Common myeloid progenitor, CD34-positive (primary cell): ENCODE measurements around the gene SET.
A peak's percentile ranks its signal among the peaks of the same experiment; 100 is the strongest.

ENCODE experiments used
- CTCF ChIA-PET: fragments of 350-600 bp; sonication (Branson Sonifier 250); formaldehyde crosslinking; loops from one replicate; lab custom pipeline; 2021; ENCODE audit warnings: antibody characterized with exemption; lab: Charles Lee
- POLR2A ChIA-PET: fragments of 350-600 bp; sonication (Branson Sonifier 250); formaldehyde crosslinking; loops from one replicate; lab custom pipeline; 2021; ENCODE audit warnings: antibody characterized with exemption; lab: Charles Lee
- DNase-seq, 3 donors: peaks; one replicate each; pipeline versions ENCODE4 v3.0.0 to v3.0.0-alpha.2; 2013
- H3K27ac ChIP-seq, 2 experiments: 1 replicate in 1 of 2; 2 replicates in 1 of 2; pipeline ENCODE4 v1.7.0; 2013; ENCODE audit warnings: inconsistent platforms in 2 of 2, low read length in 2 of 2, mild to moderate bottlenecking in 2 of 2, low read depth in 1 of 2, moderate library complexity in 1 of 2; ENCODE audit not compliant: severe bottlenecking in 2 of 2, insufficient read depth in 1 of 2, poor library complexity in 1 of 2
- H3K27me3 ChIP-seq, 5 experiments: replicated peaks in 2 of 5; 1 replicate in 3 of 5; 2 replicates in 2 of 5; pipeline versions ENCODE4 v1.6.1 to v1.7.0; 2013; ENCODE audit warnings: low read length in 4 of 5, mild to moderate bottlenecking in 2 of 5, moderate library complexity in 2 of 5, inconsistent platforms in 1 of 5; ENCODE audit not compliant: insufficient read depth in 5 of 5, control insufficient read depth in 4 of 5
- H3K36me3 ChIP-seq, 4 experiments: 1 replicate in 2 of 4; 2 replicates in 2 of 4; pipeline versions ENCODE4 v1.6.1 to v1.7.0; 2013; ENCODE audit warnings: low read length in 3 of 4, control low read depth in 1 of 4, mild to moderate bottlenecking in 1 of 4; ENCODE audit not compliant: control insufficient read depth in 4 of 4, insufficient read depth in 4 of 4
- H3K4me1 ChIP-seq, 4 experiments: 1 replicate in 3 of 4; 2 replicates in 1 of 4; pipeline versions ENCODE4 v1.6.1 to v1.7.1; 2013; ENCODE audit warnings: low read length in 3 of 4, mild to moderate bottlenecking in 3 of 4, control low read depth in 1 of 4, inconsistent platforms in 1 of 4, moderate library complexity in 1 of 4; ENCODE audit not compliant: control insufficient read depth in 4 of 4, insufficient read depth in 4 of 4; ENCODE audit errors: control extremely low read depth in 1 of 4
- H3K4me3 ChIP-seq, 7 experiments: 1 replicate in 4 of 7; 2 replicates in 3 of 7; pipeline versions ENCODE4 v1.5.1 to v1.7.0; 2013; ENCODE audit warnings: mild to moderate bottlenecking in 7 of 7, low read length in 6 of 7, moderate library complexity in 6 of 7, inconsistent platforms in 2 of 7, low read depth in 2 of 7, control low read depth in 1 of 7; ENCODE audit not compliant: insufficient read depth in 4 of 7, control insufficient read depth in 1 of 7; ENCODE audit errors: extremely low read depth in 1 of 7
- H3K9me3 ChIP-seq, 5 experiments: 1 replicate in 4 of 5; 2 replicates in 1 of 5; pipeline versions ENCODE4 v1.6.1 to v1.7.1; 2013; ENCODE audit warnings: low read length in 4 of 5, mild to moderate bottlenecking in 2 of 5, inconsistent platforms in 1 of 5, low read depth in 1 of 5, moderate library complexity in 1 of 5; ENCODE audit not compliant: control insufficient read depth in 4 of 5, insufficient read depth in 2 of 5; ENCODE audit errors: control extremely low read depth in 1 of 5
- WGBS: methylation state at CpG from one replicate; pipeline ENCODE4 v1.1.5; 2013; ENCODE audit not compliant: insufficient coverage; 5-methylcytosine and 5-hydroxymethylcytosine counted together

The SET gene

GRCh38 chr9:128703616-128704355, 14.8 kb downstream of the SET start:
- Histone ChIP-seq H3K27ac (peak overlapping the region in 1 of 2 experiments; percentile 58), H3K36me3 (peaks cover 0 to 26% (median 12%) of the 10 kb centered on the region in 4 experiments), H3K9me3 (no peaks in the 10 kb centered on the region), H3K4me1 (peaks cover 0 to 18% (median 11%) of the 10 kb centered on the region in 4 experiments), H3K27me3 (no peaks in the 10 kb centered on the region), H3K4me3 (peak overlapping the region; percentile 65 to 94 (median 81))
- 59% methylated on average over 22 of the region's 31 CpGs for WGBS
- no peak for DNase-seq
- CTCF ChIA-PET: interaction anchor here (1.0 kb wide), 1 partner anchor 45 kb away, joined by 3 read pairs; no protein-coding TSS in a partner anchor
- POLR2A ChIA-PET: no interaction called here

DNA sequence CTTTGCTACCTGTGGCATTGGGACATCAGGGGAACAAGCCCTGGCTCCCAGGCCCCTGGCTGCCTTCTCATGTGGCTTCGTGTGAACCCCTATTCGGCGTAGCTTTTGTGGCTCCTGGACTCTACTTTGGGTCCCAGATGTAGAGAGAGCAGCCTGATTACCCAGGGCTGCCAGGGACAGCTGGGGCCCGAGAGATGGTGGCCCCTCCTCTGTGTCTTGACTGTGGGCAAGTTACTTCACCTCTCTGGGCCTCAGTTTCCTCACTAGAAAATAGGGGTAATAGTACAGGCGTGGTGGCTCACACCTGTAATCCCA, 15.3 kb downstream of the SET start:
- Histone ChIP-seq H3K9me3 (no peaks in the 10 kb centered on the region), H3K4me1 (peaks cover 0 to 18% (median 11%) of the 10 kb centered on the region in 4 experiments), H3K36me3 (peaks cover 0 to 26% (median 12%) of the 10 kb centered on the region in 4 experiments), H3K27ac (no peak overlapping the region), H3K27me3 (no peaks in the 10 kb centered on the region), H3K4me3 (no peak overlapping the region)
- WGBS: 98% methylated on average over 5 of the region's 5 CpGs
- DNase-seq: no peak
- CTCF ChIA-PET: interaction anchor here (1.0 kb wide), 1 partner anchor 46 kb away, joined by 3 read pairs; no protein-coding TSS in a partner anchor
- POLR2A ChIA-PET: no interaction called here

- Histone ChIP-seq H3K4me1 (peaks cover 0 to 18% (median 11%) of the 10 kb centered on the region in 4 experiments), H3K4me3 (no peak overlapping the region), H3K27ac (no peak overlapping the region), H3K27me3 (no peaks in the 10 kb centered on the region), H3K9me3 (no peaks in the 10 kb centered on the region), H3K36me3 (peaks cover 0 to 26% (median 13%) of the 10 kb centered on the region in 4 experiments)
- ChIA-PET CTCF (interaction anchor here (0.5 kb wide), 1 partner anchor 225 kb away, joined by 3 read pairs; no protein-coding TSS in a partner anchor), POLR2A (no interaction called here)
- WGBS: 95% methylated on average over 34 of the region's 36 CpGs
- no peak for DNase-seq
Measured at GRCh38 chr9:128705051-128705965, 16.3 kb downstream of the SET start.

- no peak overlapping the region for H3K4me3 ChIP-seq
- no peak overlapping the region for H3K27ac ChIP-seq
- CTCF ChIA-PET: interaction anchor here (0.5 to 1.1 kb wide), 4 partner anchors 11 to 224 kb away, joined by 3 to 4 read pairs (median 3); no protein-coding TSS in a partner anchor
- peaks cover 0 to 26% (median 13%) of the 10 kb centered on the region in 4 experiments for H3K36me3 ChIP-seq
- no peaks in the 10 kb centered on the region for H3K9me3 ChIP-seq
- POLR2A ChIA-PET: no interaction called here
- no peaks in the 10 kb centered on the region for H3K27me3 ChIP-seq
- 100% methylated on average over 1 of the region's 1 CpG for WGBS
- peaks cover 0 to 18% (median 11%) of the 10 kb centered on the region in 4 experiments for H3K4me1 ChIP-seq
- no peak for DNase-seq
Measured at GRCh38 chr9:128706045-128706444, 17.0 kb downstream of the SET start.

GRCh38 chr9:128706671-128707381, 17.8 kb downstream of the SET start:
- 93% methylated on average over 22 of the region's 23 CpGs for WGBS
- Histone ChIP-seq H3K27me3 (no peaks in the 10 kb centered on the region), H3K27ac (no peak overlapping the region), H3K9me3 (no peaks in the 10 kb centered on the region), H3K4me3 (no peak overlapping the region), H3K36me3 (peaks cover 0 to 26% (median 13%) of the 10 kb centered on the region in 4 experiments), H3K4me1 (peaks cover 0 to 16% (median 11%) of the 10 kb centered on the region in 4 experiments)
- no peak for DNase-seq
- CTCF ChIA-PET: interaction anchor here (0.6 to 1.1 kb wide), 3 partner anchors 10 to 61 kb away, joined by 3 to 4 read pairs (median 3); no protein-coding TSS in a partner anchor
- POLR2A ChIA-PET: no interaction called here

- H3K36me3 ChIP-seq: peaks cover 0 to 30% (median 13%) of the 10 kb centered on the region in 4 experiments
- H3K27ac ChIP-seq: no peak overlapping the region
- POLR2A ChIA-PET: no interaction called here
- no peak overlapping the region for H3K4me3 ChIP-seq
- no peaks in the 10 kb centered on the region for H3K27me3 ChIP-seq
- no peaks in the 10 kb centered on the region for H3K9me3 ChIP-seq
- 97% methylated on average over 6 of the region's 8 CpGs for WGBS
- CTCF ChIA-PET: no interaction called here
- peaks cover 0 to 12% (median 8%) of the 10 kb centered on the region in 4 experiments for H3K4me1 ChIP-seq
- no peak for DNase-seq
Measured at GRCh38 chr9:128707446-128707845, 18.4 kb downstream of the SET start.
